ENCODE results near the gene IGFBP5. TPM values are rescaled to one million over a fixed set of nuclear protein-coding genes. Genes with fewer than 3 reads are reported as not detected.

The IGFBP5 gene
- total and polyA plus RNA-seq, 2 of the 8 experiments (the other 6 are each of a cell fraction or from before 2014, with no cell fraction given): 2.2 to 2.5 TPM

DNA sequence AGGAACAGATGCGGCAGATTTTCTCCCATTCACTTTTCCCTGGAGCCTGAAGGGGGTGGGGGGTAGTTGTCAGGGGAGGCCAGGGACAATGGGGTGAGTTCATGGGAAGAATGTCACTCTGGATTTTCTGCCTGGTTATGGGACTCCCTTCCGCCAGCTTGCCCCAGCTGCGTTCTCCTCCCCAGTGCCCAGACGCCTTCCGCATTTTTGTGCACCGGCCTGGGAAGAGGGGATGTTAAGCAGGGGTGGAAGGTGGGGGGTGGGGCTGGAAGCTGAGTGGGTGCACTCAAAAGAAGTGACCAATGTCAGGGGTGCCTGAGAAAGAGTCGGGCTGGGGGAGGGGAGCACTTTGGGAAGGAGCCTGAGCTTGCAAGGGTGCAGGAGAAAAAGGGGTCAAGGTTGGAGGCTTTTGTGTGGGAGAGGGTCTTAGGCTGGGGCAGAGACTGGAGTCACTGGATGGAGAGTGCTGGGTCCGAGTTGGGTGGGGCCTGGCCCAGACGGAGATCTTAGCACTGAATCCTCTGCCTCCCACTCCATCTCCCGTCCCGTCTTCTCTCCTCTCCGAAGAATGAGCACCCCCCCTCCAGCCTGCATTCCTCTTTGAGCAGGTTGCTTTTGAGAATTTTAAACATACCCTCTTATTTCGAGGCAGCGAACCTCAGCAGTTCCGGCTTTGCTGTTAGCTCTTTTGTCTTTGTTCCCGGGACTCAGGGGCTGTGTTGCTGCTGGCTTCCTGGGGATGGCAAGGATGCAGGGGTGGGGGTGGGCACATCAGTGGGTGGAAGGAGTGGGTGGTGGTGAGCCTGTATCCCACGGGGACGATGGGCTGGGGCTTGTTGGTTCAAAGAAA is 59.4 kb downstream of the IGFBP5 start (continued):
- TF ChIP-seq POLR2A (IDR thresholded peaks at IDR 0.05; ENCODE audit: control extremely low read depth in 1 of 2, low read depth in 2 of 2, low read length in 2 of 2): peak in 1 of 2 experiments; percentile 27; a peak in 2 of 3 replicates
- 0 out of 2 replicates have a peak, but pooled peaks have one; percentile 14 for TF ChIP-seq TBP (IDR thresholded peaks at IDR 0.05; ENCODE audit: low read depth, low read length)
- 0 out of 2 replicates have a peak, but pooled peaks have one; percentile 22 for TF ChIP-seq TAF1 (IDR thresholded peaks at IDR 0.05; ENCODE audit: low read depth, low read length)
- TF ChIP-seq EZH2 (IDR thresholded peaks at IDR 0.05; ENCODE audit: low read depth, low read length, severe bottlenecking): no peak
- no peak for TF ChIP-seq SIRT6 (IDR thresholded peaks at IDR 0.05; ENCODE audit: low read length)
- TF ChIP-seq RBBP5 (IDR thresholded peaks at IDR 0.05; ENCODE audit: borderline replicate concordance, low read depth, low read length): peak; percentile 11; the same call in 1 of the 2 replicates
- TF ChIP-seq GABPA (IDR thresholded peaks at IDR 0.05; ENCODE audit: borderline replicate concordance, insufficient read depth, low read length): no peak
- TF ChIP-seq TCF12 (IDR thresholded peaks at IDR 0.05; ENCODE audit: low read depth, low read length): no peak
- 0 out of 2 replicates have a peak, but pooled peaks have one; percentile 36 for TF ChIP-seq TEAD4 (IDR thresholded peaks at IDR 0.05; ENCODE audit: low read depth, low read length)
- TF ChIP-seq ZNF274 (IDR thresholded peaks at IDR 0.05; ENCODE audit: borderline replicate concordance, extremely low read depth, low read length): no peak

Measured in H1 (cell line).